GM23248 (cell line): ENCODE results near the gene SNAPC4. TPM values are rescaled to one million over a fixed set of nuclear protein-coding genes. Genes with fewer than 3 reads are reported as not detected.

Experiments
- DNase-seq: peaks from one replicate; pipeline ENCODE4 v3.0.0-alpha.2; 2015
- H2AFZ ChIP-seq: fragments of 200-600 bp; sonication (generic); 2 replicates; pipeline ENCODE4 v1.6.1; 2016; ENCODE audit warnings: antibody characterized with exemption
- H3F3A ChIP-seq: fragments of 200-600 bp; sonication (generic); 2 replicates; pipeline ENCODE4 v1.6.1; 2016; ENCODE audit warnings: mild to moderate bottlenecking, antibody characterized with exemption, mixed run types; ENCODE audit not compliant: insufficient read depth
- H3K27ac ChIP-seq: fragments of 200-600 bp; sonication (generic); 2 replicates; pipeline ENCODE4 v1.5.1; 2016; ENCODE audit warnings: mild to moderate bottlenecking
- H3K27me3 ChIP-seq: fragments of 200-600 bp; sonication (generic); replicated peaks from 2 replicates; pipeline ENCODE4 v1.6.1; 2016; ENCODE audit warnings: mild to moderate bottlenecking; ENCODE audit not compliant: insufficient read depth
- H3K36me3 ChIP-seq: fragments of 200-600 bp; sonication (generic); 2 replicates; pipeline ENCODE4 v1.6.1; 2016; ENCODE audit warnings: low read depth, mild to moderate bottlenecking
- H3K4me1 ChIP-seq: fragments of 200-600 bp; sonication (generic); 2 replicates; pipeline ENCODE4 v1.6.1; 2016; ENCODE audit warnings: mild to moderate bottlenecking; ENCODE audit not compliant: insufficient read depth
- H3K4me2 ChIP-seq: fragments of 200-600 bp; sonication (generic); one replicate; pipeline ENCODE4 v1.6.1; 2016; ENCODE audit warnings: mild to moderate bottlenecking; ENCODE audit not compliant: unreplicated experiment
- H3K4me3 ChIP-seq: fragments of 200-600 bp; sonication (generic); 2 replicates; pipeline ENCODE4 v1.5.1; 2016; ENCODE audit warnings: mild to moderate bottlenecking
- H3K79me2 ChIP-seq: fragments of 200-600 bp; sonication (generic); 2 replicates; pipeline ENCODE4 v1.6.1; 2016; ENCODE audit warnings: mild to moderate bottlenecking; ENCODE audit not compliant: insufficient read depth
- H3K9ac ChIP-seq: fragments of 200-600 bp; sonication (generic); 2 replicates; pipeline ENCODE4 v1.6.1; 2016; ENCODE audit warnings: mild to moderate bottlenecking
- H3K9me2 ChIP-seq: fragments of 200-600 bp; sonication (generic); 2 replicates; pipeline ENCODE4 v1.6.1; 2016; ENCODE audit warnings: mixed run types, mild to moderate bottlenecking, moderate library complexity; ENCODE audit not compliant: insufficient read depth
- H3K9me3 ChIP-seq: fragments of 200-600 bp; sonication (generic); one replicate; pipeline ENCODE4 v1.6.1; 2017; ENCODE audit warnings: low read depth
- H4K20me1 ChIP-seq: fragments of 200-600 bp; sonication (generic); 2 replicates; pipeline ENCODE4 v1.6.0; 2016; ENCODE audit not compliant: insufficient read depth
- EZH2 ChIP-seq: fragments of 200-600 bp; sonication (generic); IDR thresholded peaks from 2 replicates; pipeline ENCODE4 v1.6.1; 2018; ENCODE audit warnings: antibody characterized with exemption, mild to moderate bottlenecking; ENCODE audit not compliant: insufficient read depth, poor library complexity, severe bottlenecking
- EZH2phosphoT487 ChIP-seq: fragments of 200-600 bp; sonication (generic); IDR thresholded peaks from 2 replicates; pipeline ENCODE4 v1.6.1; 2018; ENCODE audit warnings: antibody characterized with exemption, moderate library complexity, mild to moderate bottlenecking, low read depth; ENCODE audit not compliant: insufficient read depth
- WGBS, 2 experiments: methylation state at CpG; one replicate each; pipeline ENCODE4 v1.1.6; 2015 to 2017; ENCODE audit warnings: low lambda C conversion rate in 2 of 2, low coverage in 1 of 2; ENCODE audit errors: missing lambda C conversion rate in 2 of 2; 5-methylcytosine and 5-hydroxymethylcytosine counted together
- in situ Hi-C: fragments of 300-500 bp; cut with MboI; formaldehyde crosslinking; loops from 2 replicates; pipeline ENCODE4 v1.15.0; 2020
- polyA plus RNA-seq: library from polyadenylated mRNA; unstranded; fragments of >200 nt; fragmentation: Nextera tagmentation; extraction: Ambion mirVana; gene quantifications from 2 replicates; pipeline ENCODE4 v1.2.1, GENCODE V29; 2016
- total RNA-seq: library from RNA; depleted of rRNA; stranded (reverse); fragments of >200 nt; shearing (Covaris generic); gene quantifications from 2 replicates; pipeline ENCODE4 v1.2.3, GENCODE V29; 2014

Gene SNAPC4
- total and polyA plus RNA-seq, 2 experiments from 2014 or later, result 4.4 to 5.2 TPM

- H3K4me1 ChIP-seq, result peaks cover 11% of the 10 kb centered on the region; the same call in 1 of the 2 replicates
- no peak for DNase-seq
- H3K4me2 ChIP-seq, result no peak overlapping the region
- no peak overlapping the region for H3K4me3 ChIP-seq
- TF ChIP-seq EZH2 (no peak), EZH2phosphoT487 (no peak)
- H3K9ac ChIP-seq, result peak overlapping the region; percentile 31; the same call in 1 of the 2 replicates
- 89 to 94% methylated on average over 19 to 21 of the region's 21 CpGs for WGBS, 2 experiments
- H2AFZ ChIP-seq, result peak overlapping the region; percentile 78
- no peaks in the 10 kb centered on the region for H3F3A ChIP-seq
- in situ Hi-C loops, result no loop called here
- no peaks in the 10 kb centered on the region for H3K9me3 ChIP-seq
- no peaks in the 10 kb centered on the region for H3K79me2 ChIP-seq
- no peaks in the 10 kb centered on the region for H3K9me2 ChIP-seq
- H3K27me3 ChIP-seq, result no peaks in the 10 kb centered on the region
- no peaks in the 10 kb centered on the region for H4K20me1 ChIP-seq
- H3K27ac ChIP-seq, result no peak overlapping the region
- no peaks in the 10 kb centered on the region for H3K36me3 ChIP-seq
Observed at GRCh38 chr9:136372006-136372405, 28.0 kb downstream of the SNAPC4 start.

DNA sequence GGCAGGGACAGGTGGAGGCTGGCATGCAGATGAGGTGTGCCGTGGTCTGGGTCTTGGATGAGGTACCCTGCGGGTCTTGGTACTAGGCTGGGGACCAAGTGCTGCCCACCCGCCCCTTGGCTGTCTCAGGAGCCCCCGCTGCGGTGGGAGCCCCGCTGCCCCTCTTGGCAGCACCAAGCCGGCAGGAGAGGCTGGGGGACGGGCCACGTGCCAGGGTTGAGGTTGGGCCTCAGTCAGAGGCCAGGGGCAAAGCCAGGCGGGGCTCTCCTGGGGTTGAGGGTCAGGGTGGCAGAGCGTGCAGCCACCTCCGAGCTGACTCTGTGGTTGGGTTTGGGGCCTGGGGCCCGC, 28.5 kb downstream of the SNAPC4 start:
- Histone ChIP-seq H3K9me2 (no peaks in the 10 kb centered on the region), H4K20me1 (no peaks in the 10 kb centered on the region), H3K9ac (no peak overlapping the region), H3K9me3 (no peaks in the 10 kb centered on the region), H2AFZ (no peak overlapping the region), H3K4me3 (no peak overlapping the region), H3K79me2 (no peaks in the 10 kb centered on the region), H3K36me3 (no peaks in the 10 kb centered on the region), H3K27ac (no peak overlapping the region), H3K4me1 (peaks cover 11% of the 10 kb centered on the region; the same call in 1 of the 2 replicates), H3F3A (no peaks in the 10 kb centered on the region), H3K27me3 (no peaks in the 10 kb centered on the region), H3K4me2 (no peak overlapping the region)
- WGBS, 2 experiments, result 90 to 93% methylated on average over 12 to 13 of the region's 13 CpGs
- no peak for TF ChIP-seq EZH2
- TF ChIP-seq EZH2phosphoT487, result no peak
- in situ Hi-C loops, result no loop called here
- no peak for DNase-seq

- Histone ChIP-seq H3K27ac (no peak overlapping the region), H4K20me1 (no peaks in the 10 kb centered on the region), H3K79me2 (no peaks in the 10 kb centered on the region), H3K36me3 (no peaks in the 10 kb centered on the region), H3K27me3 (no peaks in the 10 kb centered on the region), H2AFZ (no peak overlapping the region), H3K4me2 (no peak overlapping the region), H3K9ac (no peak overlapping the region), H3K4me1 (peaks cover 11% of the 10 kb centered on the region; the same call in 1 of the 2 replicates), H3K4me3 (no peak overlapping the region), H3K9me3 (no peaks in the 10 kb centered on the region), H3F3A (no peaks in the 10 kb centered on the region), H3K9me2 (no peaks in the 10 kb centered on the region)
- TF ChIP-seq EZH2 (no peak), EZH2phosphoT487 (no peak)
- DNase-seq, result peak; percentile 35
- 95% methylated on average over 42 to 52 of the region's 54 CpGs for WGBS, 2 experiments
- in situ Hi-C loops, result no loop called here
Observed at GRCh38 chr9:136370687-136371532, 29.1 kb downstream of the SNAPC4 start.

DNA sequence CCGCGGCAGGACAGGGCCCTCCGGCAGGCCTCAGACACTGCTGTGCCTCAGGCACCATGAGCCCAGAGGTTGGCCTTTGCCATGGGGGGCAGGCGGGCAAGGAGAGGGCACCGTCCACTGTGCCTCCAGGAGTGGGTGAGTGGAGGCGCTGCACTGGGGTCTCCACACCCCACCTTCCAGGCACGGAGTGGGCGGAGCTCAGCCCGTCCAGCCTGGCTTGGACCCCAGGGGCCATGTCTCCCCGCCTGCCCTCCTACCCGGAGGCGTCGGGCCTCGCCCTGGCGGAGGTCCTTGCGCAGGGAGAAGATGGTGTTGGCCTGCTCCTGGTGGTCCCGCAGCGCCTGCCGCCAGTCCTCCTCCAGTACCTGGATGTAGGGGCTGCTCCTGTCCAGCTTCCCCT, 29.9 kb downstream of the SNAPC4 start:
- no peak for DNase-seq
- 95% methylated on average over 14 to 19 of the region's 19 CpGs for WGBS, 2 experiments
- Histone ChIP-seq H3K9me3 (no peaks in the 10 kb centered on the region), H3K4me2 (no peak overlapping the region), H3K4me3 (no peak overlapping the region), H3K36me3 (no peaks in the 10 kb centered on the region), H3F3A (no peaks in the 10 kb centered on the region), H4K20me1 (no peaks in the 10 kb centered on the region), H3K27ac (no peak overlapping the region), H3K4me1 (peaks cover 11% of the 10 kb centered on the region; the same call in 1 of the 2 replicates), H3K9me2 (no peaks in the 10 kb centered on the region), H3K27me3 (no peaks in the 10 kb centered on the region), H2AFZ (no peak overlapping the region), H3K9ac (no peak overlapping the region), H3K79me2 (no peaks in the 10 kb centered on the region)
- TF ChIP-seq EZH2 (no peak), EZH2phosphoT487 (no peak)
- in situ Hi-C loops, result no loop called here
